Forelimb muscle (tissue), 1 donor: Measurements from ENCODE around the gene EXO1. TPM values are rescaled to one million over a fixed set of nuclear protein-coding genes. Genes with fewer than 3 reads are reported as not detected.
"Not testable (repeated sequence)": the region's sequence is repeated elsewhere in the genome, so short reads cannot be mapped to it uniquely, and the experiment has no call there.

Source experiments
- DNase-seq: peaks from one replicate; pipeline ENCODE4 v3.0.0-alpha.2; 2013; ENCODE audit warnings: low read depth
- polyA plus RNA-seq: library from polyadenylated mRNA; unstranded; fragments of 120-200 nt; gene quantifications from one replicate; pipeline ENCODE4 v1.2.1, GENCODE V29; 2013; ENCODE audit not compliant: insufficient read length

The EXO1 gene
- polyA plus RNA-seq = 5.0 TPM

DNA sequence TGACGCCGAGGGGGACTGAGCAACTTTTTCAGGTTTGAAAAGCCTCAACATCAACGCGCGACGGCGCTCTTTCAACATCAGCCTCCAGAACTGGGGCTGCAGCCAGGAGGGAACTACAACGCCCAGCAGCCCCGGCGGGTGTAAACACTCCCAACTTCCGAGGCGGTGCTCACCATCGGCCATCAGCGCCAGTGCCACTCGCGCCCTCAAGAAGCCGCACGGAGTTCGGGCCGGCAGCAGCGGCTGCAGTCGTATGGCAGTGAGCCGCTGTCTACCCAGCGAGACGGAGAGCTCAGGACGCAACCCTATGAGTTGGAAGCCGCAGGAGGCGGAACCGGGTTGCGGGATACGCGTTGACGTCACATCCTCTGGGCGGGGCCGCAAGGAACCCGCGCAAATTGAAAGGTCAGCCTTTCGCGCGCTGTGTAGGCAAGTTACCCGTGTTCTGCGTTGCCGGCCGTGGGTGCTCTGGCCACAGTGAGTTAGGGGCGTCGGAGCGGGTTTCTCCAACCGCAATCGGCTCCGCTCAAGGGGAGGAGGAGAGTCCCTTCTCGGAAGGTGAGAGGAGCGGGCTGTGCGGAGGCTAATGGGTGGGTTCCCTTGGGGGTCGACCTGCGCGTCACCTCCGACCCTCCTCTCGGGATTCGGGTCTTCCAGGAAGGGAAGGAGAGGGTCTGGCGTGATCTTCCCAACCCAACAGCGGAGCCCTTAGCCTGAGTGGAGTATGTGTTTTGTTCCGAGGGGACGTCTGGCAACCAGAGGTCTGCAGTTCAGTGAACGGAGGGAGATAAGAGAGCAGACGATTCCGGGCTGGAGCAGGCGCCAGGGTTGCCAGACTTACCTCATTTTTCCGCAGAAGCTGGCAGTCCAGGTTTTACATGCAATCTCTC lies at the start of gene EXO1:
Gene EXO1 (plus strand): TSS at position 409 of the 890 bp plus-strand sequence. CDS start 2,222 bp downstream, outside the sequence.
- DNase-seq = peak; percentile 83

- no peak for DNase-seq
Measured at GRCh38 chr1:241799416-241799815, 48.6 kb upstream of the EXO1 start.

- no peak for DNase-seq
Measured at GRCh38 chr1:241800640-241801039, 47.4 kb upstream of the EXO1 start.

- DNase-seq = no peak
Measured at GRCh38 chr1:241802863-241803262, 45.1 kb upstream of the EXO1 start.

GRCh38 chr1:241804706-241805105 lies 43.3 kb upstream of the EXO1 start:
- DNase-seq = not testable (repeated sequence)

- no peak for DNase-seq
Measured at GRCh38 chr1:241808265-241808664, 39.7 kb upstream of the EXO1 start.

DNA sequence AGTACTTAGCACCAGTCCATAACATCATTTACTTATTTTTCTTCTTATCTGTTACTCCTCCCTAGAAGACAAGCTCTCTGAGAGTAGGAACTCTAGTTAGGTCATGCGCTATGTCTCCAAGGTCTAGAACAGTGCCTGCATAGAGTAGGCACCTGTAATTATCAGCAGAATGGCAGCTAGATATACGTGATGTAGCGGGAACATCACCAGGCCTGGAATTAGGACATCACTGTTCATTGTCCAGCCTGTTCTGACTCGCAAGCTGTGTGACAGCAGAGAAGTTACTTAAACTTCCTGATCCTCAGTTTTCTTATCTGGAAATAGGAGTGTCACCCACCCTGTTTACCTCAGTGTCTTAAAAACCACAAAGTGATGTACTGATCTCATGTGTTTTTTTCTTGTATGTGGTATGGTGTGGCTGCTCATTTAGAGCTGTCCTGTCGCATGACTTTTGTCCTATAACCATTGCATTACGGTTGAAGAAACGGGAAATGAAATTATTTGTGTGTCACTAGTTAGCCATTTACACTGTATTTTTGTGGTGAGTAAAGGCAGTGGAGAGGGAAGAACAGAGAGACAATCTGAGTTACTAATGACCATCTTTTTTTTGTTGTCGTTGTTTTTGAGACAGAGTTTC lies 37.1 kb upstream of the EXO1 start:
- no peak for DNase-seq

- DNase-seq = no peak
Measured at GRCh38 chr1:241813768-241814320, 34.2 kb upstream of the EXO1 start.

DNA sequence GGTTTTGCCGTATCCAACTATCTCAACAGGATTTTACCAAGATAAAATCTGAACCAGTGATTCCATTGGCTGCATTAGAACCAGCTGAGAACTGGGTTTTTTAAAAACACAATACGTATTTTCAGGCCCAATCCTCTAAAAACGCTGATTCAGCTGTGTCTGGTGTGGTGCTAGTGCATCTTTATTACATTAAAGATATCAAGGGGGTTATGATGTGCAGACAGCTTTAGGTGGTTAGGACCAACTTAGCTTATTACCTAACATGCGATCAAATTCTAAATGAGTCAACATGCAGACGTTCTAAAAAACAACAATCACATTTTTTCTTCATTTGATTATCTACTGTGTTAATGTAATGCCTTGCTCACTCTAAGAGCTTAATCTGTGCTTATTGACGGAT lies 32.0 kb upstream of the EXO1 start:
- DNase-seq = no peak

- no peak for DNase-seq
Measured at GRCh38 chr1:241817331-241817792, 30.6 kb upstream of the EXO1 start.

DNA sequence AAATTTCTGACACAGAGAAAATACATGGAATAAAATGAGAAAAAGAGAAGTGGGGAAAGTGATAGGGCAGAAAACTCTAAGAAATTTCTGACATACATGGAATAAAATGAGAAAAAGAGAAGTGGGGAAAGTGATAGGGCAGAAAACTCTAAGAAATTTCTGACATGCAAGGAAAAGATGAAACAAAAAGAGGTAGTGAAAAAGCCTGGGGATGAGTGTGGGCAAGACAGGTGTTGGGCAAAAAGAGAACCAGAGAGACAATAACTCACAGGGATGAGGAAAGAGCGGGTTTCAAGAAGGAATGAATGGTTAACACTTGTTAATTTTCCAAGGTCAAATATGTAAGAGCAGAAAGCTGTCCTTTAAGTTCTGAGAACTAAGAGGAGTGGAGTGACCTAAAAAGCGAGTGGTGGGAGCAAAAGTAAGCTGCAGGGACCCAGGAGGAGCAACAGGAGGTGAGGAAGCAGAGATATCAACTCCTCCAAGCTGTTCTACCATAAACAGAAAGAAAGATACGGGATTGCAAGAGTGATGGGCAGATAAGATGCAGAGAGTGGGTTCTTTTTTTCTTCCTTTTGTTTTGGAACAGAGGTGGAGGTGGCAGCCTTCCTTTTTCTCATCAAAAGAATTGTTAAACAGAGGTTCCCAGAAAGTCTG lies 29.9 kb upstream of the EXO1 start:
- no peak for DNase-seq

DNA sequence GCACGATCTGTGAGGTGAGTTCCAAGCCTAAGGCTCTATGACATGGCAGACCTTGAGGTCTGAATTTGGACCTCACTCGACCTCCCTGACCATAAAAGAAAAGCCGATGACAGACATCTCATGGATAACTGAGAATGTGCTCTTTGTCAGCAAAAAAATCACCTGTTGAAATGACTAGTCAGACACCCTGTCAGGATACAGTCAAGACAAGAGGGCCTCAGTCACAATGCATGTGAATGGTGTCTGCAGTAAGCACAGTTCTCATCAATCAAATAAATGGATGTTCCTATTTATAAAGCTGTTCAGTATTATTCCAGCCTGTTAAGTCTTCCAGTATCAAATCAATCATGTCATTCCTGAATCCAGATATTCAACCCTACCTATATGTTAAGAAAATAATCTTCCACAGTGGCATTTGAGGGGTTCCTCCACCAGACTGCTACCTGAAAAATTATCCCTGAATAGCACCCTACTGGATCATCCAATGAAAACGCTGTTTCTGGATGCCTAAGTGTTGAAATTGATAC lies 28.6 kb upstream of the EXO1 start:
- DNase-seq = no peak

- no peak for DNase-seq
Measured at GRCh38 chr1:241821363-241821762, 26.6 kb upstream of the EXO1 start.

- no peak for DNase-seq
Measured at GRCh38 chr1:241822846-241823245, 25.2 kb upstream of the EXO1 start.

DNA sequence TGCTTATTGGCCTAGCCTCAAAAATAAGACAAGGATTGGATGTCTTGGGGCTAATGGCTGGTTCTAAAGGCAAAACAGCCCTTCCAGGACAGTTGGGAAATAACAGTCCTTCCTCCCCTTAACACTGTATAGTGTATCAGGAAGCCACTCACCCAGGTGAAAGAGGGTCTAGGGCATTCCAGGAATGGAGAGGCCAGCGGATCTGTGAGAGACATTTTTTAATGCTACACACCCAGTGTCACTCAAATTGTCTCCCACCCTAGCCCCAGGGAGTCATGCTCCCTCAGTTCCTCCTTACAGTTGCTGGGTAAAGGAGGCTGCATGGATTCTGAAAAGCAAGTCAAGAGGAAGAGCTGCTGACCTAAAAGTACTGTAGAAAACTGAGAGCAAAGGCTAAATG lies 24.1 kb upstream of the EXO1 start:
- no peak for DNase-seq

DNA sequence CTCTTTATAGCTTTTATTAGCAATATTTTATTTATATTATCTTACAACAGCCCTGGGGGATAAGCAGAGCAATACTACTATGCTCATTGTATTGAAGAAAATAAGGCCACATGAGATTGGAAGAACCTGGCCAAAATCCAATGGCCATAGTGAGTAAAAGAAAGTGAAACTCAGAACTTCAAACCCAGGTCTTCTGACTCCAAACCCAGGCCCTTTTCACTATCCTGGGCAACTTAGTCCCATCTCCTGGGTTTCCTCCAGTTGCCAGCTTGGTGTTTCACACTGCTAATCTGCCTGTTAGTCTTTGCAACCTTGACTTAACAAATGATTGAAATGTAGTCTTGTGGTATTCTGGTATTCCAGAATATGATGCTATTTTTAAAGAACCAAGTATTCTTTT lies 22.4 kb upstream of the EXO1 start:
- no peak for DNase-seq

GRCh38 chr1:241826613-241827012 lies 21.4 kb upstream of the EXO1 start:
- not testable (repeated sequence) for DNase-seq

DNA sequence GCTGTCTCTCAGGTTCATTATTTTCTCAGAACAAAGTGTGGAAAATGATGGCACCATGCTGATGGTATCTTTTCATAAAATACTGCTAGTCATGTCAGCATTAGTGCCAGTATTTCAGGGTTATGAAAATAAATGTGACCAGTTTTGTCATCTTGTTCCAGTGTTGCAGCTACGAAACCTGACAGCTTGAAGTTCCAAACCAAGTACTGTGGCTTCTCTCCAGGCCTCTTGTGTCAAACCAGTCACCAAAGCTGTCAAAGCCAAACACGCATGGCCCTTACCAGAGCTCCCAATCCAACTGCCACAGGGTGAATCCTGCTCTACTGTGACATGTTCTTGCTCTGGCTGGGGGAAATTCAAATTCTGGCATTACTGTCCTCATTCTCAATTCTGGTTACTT lies 20.7 kb upstream of the EXO1 start:
- DNase-seq = no peak

DNA sequence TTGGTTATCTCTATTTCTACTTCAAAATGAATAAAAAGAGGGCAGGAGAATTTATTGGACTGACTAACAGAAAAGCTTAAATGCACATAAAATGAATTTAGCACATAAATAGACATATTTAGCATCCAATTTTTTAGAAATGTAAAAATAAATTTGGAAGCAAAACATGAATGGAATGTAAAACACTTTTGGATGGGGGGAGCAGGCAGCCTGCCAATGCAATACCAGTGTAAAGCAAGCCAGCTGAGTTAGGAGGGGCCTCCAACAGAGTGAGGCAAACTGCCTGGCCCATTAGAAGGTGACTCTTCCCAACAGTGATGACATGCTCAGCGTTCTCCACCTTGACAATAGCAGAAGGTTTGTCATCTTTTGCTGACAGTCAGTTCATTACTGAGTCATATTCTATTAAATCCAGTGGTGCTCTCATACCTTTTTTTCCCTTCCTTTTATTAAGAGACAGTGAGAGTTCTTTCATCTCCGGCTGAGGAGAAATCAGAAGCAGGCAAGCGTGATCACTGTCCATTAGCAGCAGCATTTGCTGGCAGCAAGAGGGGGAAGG lies 19.5 kb upstream of the EXO1 start:
- no peak for DNase-seq

GRCh38 chr1:241829468-241829867 lies 18.5 kb upstream of the EXO1 start:
- DNase-seq = no peak

- peak; percentile 16 for DNase-seq
Measured at GRCh38 chr1:241834733-241835377, 13.1 kb upstream of the EXO1 start.
